Measurements from ENCODE around the gene ISG15.
"Not testable (repeated sequence)": the region's sequence is repeated elsewhere in the genome, so short reads cannot be mapped to it uniquely, and the experiment has no call there.

ISG15 gene

GRCh38 chr1:1030867-1031658, 17.8 kb downstream of the ISG15 start:
- not testable (repeated sequence) for DNase-seq (ENCODE audit: low read depth)

- no peak for DNase-seq (ENCODE audit: low read depth)
Observed at GRCh38 chr1:1031659-1032235, 18.4 kb downstream of the ISG15 start.

DNA sequence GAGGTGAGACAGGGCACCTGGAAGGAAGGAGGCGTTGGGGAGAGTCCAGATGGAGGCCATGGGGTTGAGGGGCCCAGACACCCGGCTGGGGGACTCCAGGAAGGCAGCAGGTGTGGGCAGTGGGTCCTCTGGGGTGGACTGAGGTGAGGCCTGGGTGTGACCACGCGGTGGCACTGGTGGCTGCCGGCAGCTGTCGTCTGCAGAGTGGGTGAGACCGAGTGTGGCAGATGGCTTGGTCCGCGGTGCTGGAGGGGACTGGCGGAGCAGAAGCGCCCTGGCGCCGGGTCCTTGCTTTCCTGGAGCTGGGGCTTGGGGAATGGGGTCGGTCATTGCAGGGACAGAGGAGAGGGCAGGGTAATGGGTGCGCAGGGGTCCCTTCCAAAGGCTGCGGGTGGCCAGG, 19.1 kb downstream of the ISG15 start:
- DNase-seq (ENCODE audit: low read depth) = no peak

DNA sequence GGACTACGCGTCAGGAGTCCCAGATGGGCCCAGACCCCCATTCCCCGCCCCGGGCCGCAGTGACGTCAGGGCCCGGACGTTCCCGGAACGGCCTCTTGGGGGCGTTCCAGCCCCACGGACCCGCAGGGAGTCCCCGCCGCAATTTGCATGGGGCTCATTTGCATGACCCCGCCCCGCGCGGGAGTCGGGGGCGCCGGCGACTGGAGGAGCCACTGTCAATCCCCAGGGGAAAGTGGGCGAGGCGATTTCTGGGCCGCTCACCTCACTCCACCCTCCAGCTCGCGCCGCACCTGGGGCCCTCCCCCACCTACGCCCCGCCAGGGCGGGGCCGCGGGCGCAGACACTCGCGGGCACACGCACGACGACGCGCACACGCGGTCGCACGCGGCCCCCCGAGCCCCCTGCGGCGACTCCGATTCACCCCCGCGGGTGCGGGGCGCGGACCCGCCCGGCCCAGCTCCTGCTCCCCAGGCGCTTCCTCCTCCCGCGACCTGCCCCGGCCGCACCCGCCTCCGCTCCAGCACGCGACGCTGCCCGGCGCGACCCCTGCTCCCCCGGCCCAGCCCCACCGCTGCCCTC, 19.8 kb downstream of the ISG15 start:
- DNase-seq (ENCODE audit: low read depth) = peak; percentile 57

DNA sequence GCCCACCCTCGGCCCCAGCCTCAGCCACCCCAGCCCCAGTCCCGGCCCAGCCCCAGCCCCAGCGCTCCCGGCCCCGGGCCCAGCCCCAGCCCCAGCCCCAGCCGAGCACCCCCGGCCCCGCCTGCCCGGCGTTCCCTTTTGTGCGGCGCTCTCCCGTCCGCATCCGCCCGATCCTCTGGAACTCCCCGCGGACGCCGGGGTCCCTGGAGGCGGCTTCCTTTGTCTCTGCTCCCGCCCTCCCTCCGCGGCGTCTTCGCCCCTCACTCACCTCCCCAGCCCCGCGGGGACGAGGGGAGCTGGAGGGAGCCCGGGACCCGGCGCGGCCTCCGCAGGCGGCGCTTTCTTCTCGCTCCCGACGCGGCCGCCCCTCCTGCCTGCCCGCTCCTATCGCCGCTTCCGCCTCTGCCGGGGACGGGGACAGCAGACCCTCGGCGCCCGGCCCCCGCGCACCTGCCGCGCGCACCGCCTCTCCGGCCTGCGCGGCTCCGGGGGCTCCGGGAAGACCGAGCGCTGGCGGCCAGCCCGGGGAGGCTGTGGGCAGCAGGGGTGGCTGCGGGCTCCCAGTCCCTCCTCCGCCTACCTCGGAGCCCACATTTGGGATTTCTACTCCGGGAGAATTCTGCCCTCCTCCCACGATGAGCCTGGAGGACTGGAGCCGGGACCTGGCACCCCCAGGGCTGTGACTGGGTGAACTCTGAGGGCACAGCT, 20.6 kb downstream of the ISG15 start:
- no peak for DNase-seq (ENCODE audit: low read depth)

DNA sequence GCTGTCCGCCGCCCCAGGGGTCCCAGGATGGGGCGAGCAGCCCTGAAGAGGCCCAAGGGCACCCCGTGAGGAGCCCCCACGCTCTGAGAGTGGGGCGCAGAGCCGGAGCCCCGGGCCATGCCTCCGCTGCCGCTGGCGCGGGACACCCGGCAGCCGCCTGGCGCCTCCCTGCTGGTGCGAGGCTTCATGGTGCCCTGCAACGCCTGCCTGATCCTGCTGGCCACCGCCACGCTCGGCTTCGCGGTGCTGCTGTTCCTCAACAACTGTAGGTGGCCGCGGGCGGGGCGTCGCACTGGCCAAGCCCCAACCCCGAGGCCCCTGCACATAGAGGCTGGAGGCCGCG, 21.1 kb downstream of the ISG15 start:
- no peak for DNase-seq (ENCODE audit: low read depth)

- no peak for DNase-seq (ENCODE audit: low read depth)
Observed at GRCh38 chr1:1035291-1035943, 22.1 kb downstream of the ISG15 start.

- DNase-seq (ENCODE audit: low read depth) = no peak
Observed at GRCh38 chr1:1037366-1038327, 24.4 kb downstream of the ISG15 start.

- DNase-seq (ENCODE audit: low read depth) = no peak
Observed at GRCh38 chr1:1038694-1039093, 25.4 kb downstream of the ISG15 start.

GRCh38 chr1:1039145-1039910, 26.0 kb downstream of the ISG15 start:
- no peak for DNase-seq (ENCODE audit: low read depth)

GRCh38 chr1:1040004-1040991, 27.0 kb downstream of the ISG15 start:
- peak; percentile 89 for DNase-seq (ENCODE audit: low read depth)

DNA sequence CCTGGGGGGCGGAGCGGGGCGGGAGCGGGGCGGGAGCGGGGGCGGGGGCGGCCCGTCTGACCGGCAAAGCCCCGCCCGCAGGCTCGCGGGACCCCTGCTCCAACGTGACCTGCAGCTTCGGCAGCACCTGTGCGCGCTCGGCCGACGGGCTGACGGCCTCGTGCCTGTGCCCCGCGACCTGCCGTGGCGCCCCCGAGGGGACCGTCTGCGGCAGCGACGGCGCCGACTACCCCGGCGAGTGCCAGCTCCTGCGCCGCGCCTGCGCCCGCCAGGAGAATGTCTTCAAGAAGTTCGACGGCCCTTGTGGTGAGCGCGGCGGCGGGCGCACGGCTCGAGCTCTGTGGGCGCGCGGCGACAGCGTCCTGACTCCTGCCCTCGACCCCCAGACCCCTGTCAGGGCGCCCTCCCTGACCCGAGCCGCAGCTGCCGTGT, 27.8 kb downstream of the ISG15 start:
- no peak for DNase-seq (ENCODE audit: low read depth)

DNA sequence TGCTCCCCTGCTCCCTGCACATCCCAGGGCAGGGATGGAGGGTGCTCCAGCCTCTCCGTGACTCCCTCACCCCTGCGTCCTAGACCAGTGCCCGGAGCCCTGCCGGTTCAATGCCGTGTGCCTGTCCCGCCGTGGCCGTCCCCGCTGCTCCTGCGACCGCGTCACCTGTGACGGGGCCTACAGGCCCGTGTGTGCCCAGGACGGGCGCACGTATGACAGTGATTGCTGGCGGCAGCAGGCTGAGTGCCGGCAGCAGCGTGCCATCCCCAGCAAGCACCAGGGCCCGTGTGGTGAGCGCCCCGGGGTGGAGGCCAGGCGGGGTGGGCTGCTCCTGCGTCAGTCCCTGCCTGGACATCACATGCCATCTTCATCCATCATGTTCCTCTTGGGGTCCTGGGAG, 28.6 kb downstream of the ISG15 start:
- no peak for DNase-seq (ENCODE audit: low read depth)

- no peak for DNase-seq (ENCODE audit: low read depth)
Observed at GRCh38 chr1:1042835-1043234, 29.5 kb downstream of the ISG15 start.

- DNase-seq (ENCODE audit: low read depth) = no peak
Observed at GRCh38 chr1:1043411-1043810, 30.1 kb downstream of the ISG15 start.

- DNase-seq (ENCODE audit: low read depth) = no peak
Observed at GRCh38 chr1:1043921-1044320, 30.6 kb downstream of the ISG15 start.

- DNase-seq (ENCODE audit: low read depth) = no peak
Observed at GRCh38 chr1:1044455-1045078, 31.3 kb downstream of the ISG15 start.

- DNase-seq (ENCODE audit: low read depth) = no peak
Observed at GRCh38 chr1:1045129-1045528, 31.8 kb downstream of the ISG15 start.

GRCh38 chr1:1046243-1046642, 32.9 kb downstream of the ISG15 start:
- no peak for DNase-seq (ENCODE audit: low read depth)
